HEK293T (cell line): ENCODE measurements around the gene CDH2.

Source experiments
- ARNT ChIP-seq: fragments of 450-650 bp; IDR thresholded peaks from 2 replicates; pipeline ENCODE4 v1.6.1; 2017; ENCODE audit warnings: mild to moderate bottlenecking
- ELF4 ChIP-seq: fragments of 450-650 bp; IDR thresholded peaks from 2 replicates; pipeline ENCODE4 v1.6.1; 2017; ENCODE audit warnings: antibody characterized with exemption
- FOXK2 ChIP-seq: fragments of 450-650 bp; IDR thresholded peaks from 2 replicates; pipeline ENCODE4 v1.6.1; 2016; ENCODE audit warnings: mild to moderate bottlenecking
- FOXM1 ChIP-seq: fragments of 450-650 bp; IDR thresholded peaks from 2 replicates; pipeline ENCODE4 v1.6.1; 2017; ENCODE audit warnings: mild to moderate bottlenecking, borderline replicate concordance
- HDGF ChIP-seq: fragments of 450-650 bp; IDR thresholded peaks from 2 replicates; pipeline ENCODE4 v1.6.1; 2017; ENCODE audit warnings: antibody characterized with exemption, borderline replicate concordance
- L3MBTL2 ChIP-seq: fragments of 450-650 bp; conservative IDR thresholded peaks from 2 replicates; pipeline ENCODE4 v1.6.1; 2016; ENCODE audit warnings: mild to moderate bottlenecking
- PKNOX1 ChIP-seq: fragments of 450-650 bp; IDR thresholded peaks from 2 replicates; pipeline ENCODE4 v1.6.1; 2016
- SP1 ChIP-seq: fragments of 450-650 bp; IDR thresholded peaks from 2 replicates; pipeline ENCODE4 v1.6.1; 2017
- TARDBP ChIP-seq: fragments of 450-650 bp; IDR thresholded peaks from 2 replicates; pipeline ENCODE4 v1.6.1; 2016
- ZNF384 ChIP-seq: fragments of 450-650 bp; IDR thresholded peaks from 2 replicates; pipeline ENCODE4 v1.6.1; 2016

- no peak for TF ChIP-seq PKNOX1
- no peak for TF ChIP-seq HDGF
- TF ChIP-seq L3MBTL2: no peak
- no peak for TF ChIP-seq ELF4
- no peak for TF ChIP-seq ARNT
- TF ChIP-seq SP1: no peak
- TF ChIP-seq ZNF384: no peak
- no peak for TF ChIP-seq TARDBP
- TF ChIP-seq FOXK2: no peak
- no peak for TF ChIP-seq FOXM1
Observed at GRCh38 chr18:28068207-28068606, 108.7 kb downstream of the CDH2 start.
